ENCODE measurements around the gene NOTCH4.

The NOTCH4 gene

GRCh38 chr6:32218167-32218566, 5.7 kb downstream of the NOTCH4 start (continued):
- TF ChIP-seq, protein P1, sequence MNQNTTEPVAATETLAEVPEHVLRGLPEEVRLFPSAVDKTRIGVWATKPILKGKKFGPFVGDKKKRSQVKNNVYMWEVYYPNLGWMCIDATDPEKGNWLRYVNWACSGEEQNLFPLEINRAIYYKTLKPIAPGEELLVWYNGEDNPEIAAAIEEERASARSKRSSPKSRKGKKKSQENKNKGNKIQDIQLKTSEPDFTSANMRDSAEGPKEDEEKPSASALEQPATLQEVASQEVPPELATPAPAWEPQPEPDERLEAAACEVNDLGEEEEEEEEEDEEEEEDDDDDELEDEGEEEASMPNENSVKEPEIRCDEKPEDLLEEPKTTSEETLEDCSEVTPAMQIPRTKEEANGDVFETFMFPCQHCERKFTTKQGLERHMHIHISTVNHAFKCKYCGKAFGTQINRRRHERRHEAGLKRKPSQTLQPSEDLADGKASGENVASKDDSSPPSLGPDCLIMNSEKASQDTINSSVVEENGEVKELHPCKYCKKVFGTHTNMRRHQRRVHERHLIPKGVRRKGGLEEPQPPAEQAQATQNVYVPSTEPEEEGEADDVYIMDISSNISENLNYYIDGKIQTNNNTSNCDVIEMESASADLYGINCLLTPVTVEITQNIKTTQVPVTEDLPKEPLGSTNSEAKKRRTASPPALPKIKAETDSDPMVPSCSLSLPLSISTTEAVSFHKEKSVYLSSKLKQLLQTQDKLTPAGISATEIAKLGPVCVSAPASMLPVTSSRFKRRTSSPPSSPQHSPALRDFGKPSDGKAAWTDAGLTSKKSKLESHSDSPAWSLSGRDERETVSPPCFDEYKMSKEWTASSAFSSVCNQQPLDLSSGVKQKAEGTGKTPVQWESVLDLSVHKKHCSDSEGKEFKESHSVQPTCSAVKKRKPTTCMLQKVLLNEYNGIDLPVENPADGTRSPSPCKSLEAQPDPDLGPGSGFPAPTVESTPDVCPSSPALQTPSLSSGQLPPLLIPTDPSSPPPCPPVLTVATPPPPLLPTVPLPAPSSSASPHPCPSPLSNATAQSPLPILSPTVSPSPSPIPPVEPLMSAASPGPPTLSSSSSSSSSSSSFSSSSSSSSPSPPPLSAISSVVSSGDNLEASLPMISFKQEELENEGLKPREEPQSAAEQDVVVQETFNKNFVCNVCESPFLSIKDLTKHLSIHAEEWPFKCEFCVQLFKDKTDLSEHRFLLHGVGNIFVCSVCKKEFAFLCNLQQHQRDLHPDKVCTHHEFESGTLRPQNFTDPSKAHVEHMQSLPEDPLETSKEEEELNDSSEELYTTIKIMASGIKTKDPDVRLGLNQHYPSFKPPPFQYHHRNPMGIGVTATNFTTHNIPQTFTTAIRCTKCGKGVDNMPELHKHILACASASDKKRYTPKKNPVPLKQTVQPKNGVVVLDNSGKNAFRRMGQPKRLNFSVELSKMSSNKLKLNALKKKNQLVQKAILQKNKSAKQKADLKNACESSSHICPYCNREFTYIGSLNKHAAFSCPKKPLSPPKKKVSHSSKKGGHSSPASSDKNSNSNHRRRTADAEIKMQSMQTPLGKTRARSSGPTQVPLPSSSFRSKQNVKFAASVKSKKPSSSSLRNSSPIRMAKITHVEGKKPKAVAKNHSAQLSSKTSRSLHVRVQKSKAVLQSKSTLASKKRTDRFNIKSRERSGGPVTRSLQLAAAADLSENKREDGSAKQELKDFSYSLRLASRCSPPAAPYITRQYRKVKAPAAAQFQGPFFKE (tag by site-specific recombination; IDR thresholded peaks at IDR 0.05; ENCODE audit: borderline replicate concordance) = no peak
- TF ChIP-seq ZNF558 (tag by site-specific recombination; IDR thresholded peaks at IDR 0.05) = no peak
- TF ChIP-seq ZNF391 (tag by site-specific recombination; IDR thresholded peaks at IDR 0.05; ENCODE audit: borderline replicate concordance, low read depth) = no peak
- TF ChIP-seq, protein P2, sequence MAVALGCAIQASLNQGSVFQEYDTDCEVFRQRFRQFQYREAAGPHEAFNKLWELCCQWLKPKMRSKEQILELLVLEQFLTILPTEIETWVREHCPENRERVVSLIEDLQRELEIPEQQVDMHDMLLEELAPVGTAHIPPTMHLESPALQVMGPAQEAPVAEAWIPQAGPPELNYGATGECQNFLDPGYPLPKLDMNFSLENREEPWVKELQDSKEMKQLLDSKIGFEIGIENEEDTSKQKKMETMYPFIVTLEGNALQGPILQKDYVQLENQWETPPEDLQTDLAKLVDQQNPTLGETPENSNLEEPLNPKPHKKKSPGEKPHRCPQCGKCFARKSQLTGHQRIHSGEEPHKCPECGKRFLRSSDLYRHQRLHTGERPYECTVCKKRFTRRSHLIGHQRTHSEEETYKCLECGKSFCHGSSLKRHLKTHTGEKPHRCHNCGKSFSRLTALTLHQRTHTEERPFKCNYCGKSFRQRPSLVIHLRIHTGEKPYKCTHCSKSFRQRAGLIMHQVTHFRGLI (tag by site-specific recombination; IDR thresholded peaks at IDR 0.05) = peak; percentile 94
- no peak for TF ChIP-seq MZF1 (tag by site-specific recombination; IDR thresholded peaks at IDR 0.05; ENCODE audit: borderline replicate concordance)
- no peak for TF ChIP-seq ZSCAN5A (tag by site-specific recombination; IDR thresholded peaks at IDR 0.05)
- peak; percentile 19; the same call in 1 of the 2 replicates for TF ChIP-seq ZIC2 (tag by site-specific recombination; IDR thresholded peaks at IDR 0.05)
- TF ChIP-seq, protein P3, sequence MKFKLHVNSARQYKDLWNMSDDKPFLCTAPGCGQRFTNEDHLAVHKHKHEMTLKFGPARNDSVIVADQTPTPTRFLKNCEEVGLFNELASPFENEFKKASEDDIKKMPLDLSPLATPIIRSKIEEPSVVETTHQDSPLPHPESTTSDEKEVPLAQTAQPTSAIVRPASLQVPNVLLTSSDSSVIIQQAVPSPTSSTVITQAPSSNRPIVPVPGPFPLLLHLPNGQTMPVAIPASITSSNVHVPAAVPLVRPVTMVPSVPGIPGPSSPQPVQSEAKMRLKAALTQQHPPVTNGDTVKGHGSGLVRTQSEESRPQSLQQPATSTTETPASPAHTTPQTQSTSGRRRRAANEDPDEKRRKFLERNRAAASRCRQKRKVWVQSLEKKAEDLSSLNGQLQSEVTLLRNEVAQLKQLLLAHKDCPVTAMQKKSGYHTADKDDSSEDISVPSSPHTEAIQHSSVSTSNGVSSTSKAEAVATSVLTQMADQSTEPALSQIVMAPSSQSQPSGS (tag by site-specific recombination; IDR thresholded peaks at IDR 0.05; ENCODE audit: low read depth) = no peak
- TF ChIP-seq ZNF202 (tag by site-specific recombination; IDR thresholded peaks at IDR 0.05; ENCODE audit: borderline replicate concordance) = no peak
- no peak for TF ChIP-seq KLF17 (tag by site-specific recombination; IDR thresholded peaks at IDR 0.05)
- TF ChIP-seq ZNF792 (tag by site-specific recombination; IDR thresholded peaks at IDR 0.05) = no peak
- TF ChIP-seq MYNN (tag by site-specific recombination; IDR thresholded peaks at IDR 0.05; ENCODE audit: borderline replicate concordance) = no peak
- TF ChIP-seq, protein P4, sequence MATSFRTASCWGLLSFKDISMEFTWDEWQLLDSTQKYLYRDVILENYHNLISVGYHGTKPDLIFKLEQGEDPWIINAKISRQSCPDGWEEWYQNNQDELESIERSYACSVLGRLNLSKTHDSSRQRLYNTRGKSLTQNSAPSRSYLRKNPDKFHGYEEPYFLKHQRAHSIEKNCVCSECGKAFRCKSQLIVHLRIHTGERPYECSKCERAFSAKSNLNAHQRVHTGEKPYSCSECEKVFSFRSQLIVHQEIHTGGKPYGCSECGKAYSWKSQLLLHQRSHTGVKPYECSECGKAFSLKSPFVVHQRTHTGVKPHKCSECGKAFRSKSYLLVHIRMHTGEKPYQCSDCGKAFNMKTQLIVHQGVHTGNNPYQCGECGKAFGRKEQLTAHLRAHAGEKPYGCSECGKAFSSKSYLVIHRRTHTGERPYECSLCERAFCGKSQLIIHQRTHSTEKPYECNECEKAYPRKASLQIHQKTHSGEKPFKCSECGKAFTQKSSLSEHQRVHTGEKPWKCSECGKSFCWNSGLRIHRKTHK (tag by site-specific recombination; IDR thresholded peaks at IDR 0.05) = no peak
- TF ChIP-seq ZNF529 (tag by site-specific recombination; IDR thresholded peaks at IDR 0.05; ENCODE audit: insufficient replicate concordance) = no peak
- no peak for TF ChIP-seq ZNF16 (tag by site-specific recombination; IDR thresholded peaks at IDR 0.05; ENCODE audit: low read depth)
- no peak for TF ChIP-seq ZNF664 (tag by site-specific recombination; IDR thresholded peaks at IDR 0.05)
- no peak for TF ChIP-seq KLF16 (tag by site-specific recombination; IDR thresholded peaks at IDR 0.05)
- TF ChIP-seq, protein P5, sequence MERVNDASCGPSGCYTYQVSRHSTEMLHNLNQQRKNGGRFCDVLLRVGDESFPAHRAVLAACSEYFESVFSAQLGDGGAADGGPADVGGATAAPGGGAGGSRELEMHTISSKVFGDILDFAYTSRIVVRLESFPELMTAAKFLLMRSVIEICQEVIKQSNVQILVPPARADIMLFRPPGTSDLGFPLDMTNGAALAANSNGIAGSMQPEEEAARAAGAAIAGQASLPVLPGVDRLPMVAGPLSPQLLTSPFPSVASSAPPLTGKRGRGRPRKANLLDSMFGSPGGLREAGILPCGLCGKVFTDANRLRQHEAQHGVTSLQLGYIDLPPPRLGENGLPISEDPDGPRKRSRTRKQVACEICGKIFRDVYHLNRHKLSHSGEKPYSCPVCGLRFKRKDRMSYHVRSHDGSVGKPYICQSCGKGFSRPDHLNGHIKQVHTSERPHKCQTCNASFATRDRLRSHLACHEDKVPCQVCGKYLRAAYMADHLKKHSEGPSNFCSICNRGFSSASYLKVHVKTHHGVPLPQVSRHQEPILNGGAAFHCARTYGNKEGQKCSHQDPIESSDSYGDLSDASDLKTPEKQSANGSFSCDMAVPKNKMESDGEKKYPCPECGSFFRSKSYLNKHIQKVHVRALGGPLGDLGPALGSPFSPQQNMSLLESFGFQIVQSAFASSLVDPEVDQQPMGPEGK (tag by site-specific recombination; IDR thresholded peaks at IDR 0.05) = no peak
- no peak for TF ChIP-seq ZNF24 (tag by site-specific recombination; IDR thresholded peaks at IDR 0.05)

Data from HEK293 (cell line).